Occipital lobe (tissue), 2 donors: ENCODE measurements around the gene NOTUM. TPM values are rescaled to one million over a fixed set of nuclear protein-coding genes. Genes with fewer than 3 reads are reported as not detected.

ENCODE experiments used
- DNase-seq: peaks from one replicate; lab custom pipeline; 2025; lab: John Stamatoyannopoulos, UW
- total RNA-seq: library from RNA; depleted of rRNA; stranded (reverse); fragments of >200 nt; gene quantifications from one replicate; pipeline ENCODE4 v1.2.3, GENCODE V29; 2014

Gene NOTUM
- total RNA-seq, 1 donor from 2014 or later = 0.31 TPM

DNA sequence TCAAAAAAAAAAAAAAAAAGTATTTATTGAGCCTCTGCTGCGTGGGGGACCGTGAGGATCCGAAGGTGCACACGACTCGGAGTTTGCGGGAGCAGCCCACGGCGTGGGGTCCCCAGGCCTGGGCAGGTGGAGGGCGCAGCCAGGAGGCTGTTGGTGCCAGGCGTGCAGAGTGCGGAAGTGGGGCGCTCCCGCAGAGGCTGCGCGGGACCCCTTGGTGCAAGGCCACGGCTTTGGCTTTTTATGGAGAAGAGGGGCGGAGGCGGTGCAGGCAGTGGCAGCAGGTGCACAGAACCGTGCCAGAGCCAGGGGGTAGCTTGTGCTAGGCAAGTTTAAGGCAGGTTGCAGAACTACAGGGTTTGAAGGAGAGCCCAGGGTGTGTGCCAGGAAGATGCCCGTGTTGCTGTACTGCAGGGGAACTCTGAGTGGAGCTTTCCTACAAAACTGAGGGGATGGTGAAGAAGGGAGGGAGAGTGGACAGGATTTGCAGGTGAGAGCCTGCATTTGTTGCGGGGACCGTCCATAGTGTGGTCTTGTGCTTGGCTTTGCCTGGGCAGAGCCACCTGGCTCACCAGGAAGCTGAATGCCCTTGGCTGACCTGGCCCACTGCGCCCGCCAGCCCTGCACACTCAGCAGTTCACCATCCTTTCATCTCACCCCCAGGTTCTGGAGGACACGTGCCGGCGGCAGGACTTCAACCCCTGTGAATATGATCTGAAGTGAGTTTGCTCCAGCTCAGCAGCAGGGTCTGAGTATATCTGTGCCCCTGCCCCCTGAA, 17.7 kb upstream of the NOTUM start:
- no peak for DNase-seq

DNA sequence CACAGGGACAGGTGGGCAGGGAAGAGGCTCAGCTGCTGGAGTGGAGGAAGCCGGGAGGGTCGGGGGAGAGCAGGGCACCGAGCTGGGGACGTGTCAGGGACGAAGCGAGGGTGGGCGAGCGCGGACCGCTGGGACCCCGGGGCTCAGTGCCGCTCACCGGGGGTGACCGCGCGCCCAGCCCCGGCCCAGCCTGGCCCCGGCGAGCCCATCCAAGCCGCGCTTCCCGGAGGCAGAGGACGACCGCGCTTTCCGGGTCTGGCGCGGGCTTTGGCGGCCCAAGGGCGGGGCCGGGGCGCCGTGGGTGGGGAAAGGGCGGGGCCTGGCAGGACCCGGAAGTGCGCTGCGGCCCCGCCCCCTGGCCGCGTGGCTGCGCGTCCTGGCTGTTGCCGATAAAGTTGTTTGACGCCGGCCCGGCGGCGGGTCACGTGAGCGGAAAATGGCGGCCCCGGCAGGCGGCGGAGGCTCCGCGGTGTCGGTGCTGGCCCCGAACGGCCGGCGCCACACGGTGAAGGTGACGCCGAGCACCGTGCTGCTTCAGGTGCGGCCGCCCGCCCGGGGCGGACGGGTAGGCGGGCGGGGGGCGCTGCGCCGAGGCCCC, 16.3 kb upstream of the NOTUM start, which contains the start of gene ASPSCR1:
TSS of gene ASPSCR1 (plus strand) at position 419 of the 598 bp plus-strand sequence. CDS start at position 437, 18 bp downstream.
- peak; percentile 73 for DNase-seq

GRCh38 chr17:81976332-81977210, 15.6 kb upstream of the NOTUM start:
- DNase-seq = no peak

GRCh38 chr17:81973432-81973831, 12.4 kb upstream of the NOTUM start:
- DNase-seq = no peak

DNA sequence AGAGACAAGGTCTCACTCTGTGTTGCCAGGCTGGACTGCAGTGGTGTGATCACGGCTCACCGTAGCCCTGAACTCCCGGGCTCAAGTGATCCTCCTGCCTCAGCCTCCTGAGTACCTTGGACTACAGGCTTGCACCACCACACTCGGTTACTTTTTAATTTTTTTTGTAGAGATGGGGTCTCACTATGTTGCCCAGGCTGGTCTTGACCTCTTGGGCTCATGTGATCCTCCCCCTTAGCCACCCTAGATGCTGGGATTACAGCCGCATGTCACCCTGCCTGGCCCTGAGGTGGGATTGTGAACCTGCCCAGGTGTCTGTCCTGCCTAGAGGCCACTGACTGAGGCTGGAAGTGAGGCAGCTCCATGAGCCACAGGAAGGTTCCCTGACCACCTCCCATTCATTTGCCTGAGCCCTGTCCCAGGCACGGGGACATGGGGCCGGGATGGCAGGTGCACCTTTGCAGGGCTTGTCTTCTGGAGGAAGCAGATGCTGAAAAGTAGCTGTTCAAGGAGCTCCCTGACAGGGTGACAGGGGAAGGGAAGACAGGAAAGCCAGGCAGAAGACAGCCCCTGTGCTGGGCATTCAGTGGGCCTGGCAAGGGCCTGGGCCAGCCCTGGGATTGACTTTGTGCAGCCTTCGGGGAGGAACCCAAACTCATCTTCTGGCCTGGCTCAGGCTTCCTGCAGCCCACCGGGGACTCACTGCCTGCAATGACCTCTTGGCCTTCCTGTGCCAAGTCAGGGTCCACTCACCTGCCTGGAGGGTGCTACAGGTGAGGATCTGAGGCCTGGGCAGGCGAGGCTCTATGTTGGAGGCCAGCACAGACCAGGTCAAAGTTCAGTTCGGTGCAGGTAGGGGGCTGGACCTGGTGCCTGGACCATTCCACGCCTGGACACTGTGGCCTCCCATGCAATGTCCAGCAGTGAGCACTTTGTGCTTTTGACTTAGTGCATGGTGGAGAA, 8.1 kb upstream of the NOTUM start:
- DNase-seq = no peak

GRCh38 chr17:81968396-81968745, 7.4 kb upstream of the NOTUM start:
- no peak for DNase-seq

DNA sequence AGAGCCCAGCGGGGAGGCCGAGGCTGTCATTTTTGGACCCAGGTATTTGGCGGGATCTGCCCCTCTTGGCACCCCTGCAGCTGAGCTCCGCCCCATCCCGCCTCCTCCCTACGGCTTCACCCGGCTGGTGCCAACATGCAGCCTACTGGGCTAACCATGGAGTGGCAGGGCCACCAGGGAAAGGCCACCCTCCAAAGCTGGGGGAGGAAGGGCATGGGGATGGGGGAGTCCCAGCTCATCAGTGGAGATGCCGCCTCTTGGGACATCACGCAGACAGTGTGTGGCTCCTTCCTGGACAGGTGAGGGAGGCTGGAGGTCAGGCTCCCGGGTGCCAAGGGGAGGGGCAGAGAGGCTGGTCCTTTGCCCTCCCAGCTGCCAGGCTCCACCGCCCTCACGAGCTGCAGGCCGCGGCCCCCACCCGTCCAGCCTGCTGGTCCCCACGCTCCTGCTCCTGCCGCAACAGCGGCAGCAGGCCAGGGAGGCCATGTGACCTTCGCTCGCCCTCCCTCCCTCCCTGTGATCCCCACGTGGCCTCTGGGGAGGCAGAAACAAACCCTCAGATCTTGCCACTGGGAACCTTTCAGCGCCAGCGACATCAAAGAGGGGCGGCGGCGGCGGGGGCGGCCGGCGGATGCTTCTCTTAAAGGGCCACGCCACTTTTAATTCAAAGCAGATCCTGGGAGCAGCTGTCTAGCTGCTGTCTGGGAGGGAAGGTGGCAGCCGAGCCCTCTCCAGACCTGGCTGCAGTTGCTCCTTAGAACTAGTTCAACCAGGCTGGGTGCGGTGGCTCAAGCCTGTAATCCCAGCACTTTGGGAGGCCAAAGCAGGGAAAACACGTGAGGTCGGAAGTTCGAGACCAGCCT, 6.8 kb upstream of the NOTUM start:
- DNase-seq = peak; percentile 80

DNA sequence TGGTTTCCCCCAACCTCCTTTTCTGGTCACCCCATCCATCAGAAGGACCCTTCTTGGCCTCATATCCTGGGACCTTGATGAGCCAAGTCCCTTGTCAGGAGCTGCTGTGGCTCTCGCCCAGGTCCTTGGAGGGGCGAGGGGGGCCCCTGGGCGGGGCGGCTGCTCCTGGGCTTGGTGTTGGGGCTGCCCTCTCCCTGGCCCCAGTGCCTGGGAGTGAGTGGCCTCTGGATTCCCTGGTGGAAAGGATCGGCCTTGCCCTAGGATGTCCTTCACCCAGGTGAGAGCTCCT, 6.2 kb upstream of the NOTUM start:
- DNase-seq = no peak

- DNase-seq = no peak
These were observed 5.6 kb upstream of the NOTUM start for GRCh38 chr17:81966343-81967243.

DNA sequence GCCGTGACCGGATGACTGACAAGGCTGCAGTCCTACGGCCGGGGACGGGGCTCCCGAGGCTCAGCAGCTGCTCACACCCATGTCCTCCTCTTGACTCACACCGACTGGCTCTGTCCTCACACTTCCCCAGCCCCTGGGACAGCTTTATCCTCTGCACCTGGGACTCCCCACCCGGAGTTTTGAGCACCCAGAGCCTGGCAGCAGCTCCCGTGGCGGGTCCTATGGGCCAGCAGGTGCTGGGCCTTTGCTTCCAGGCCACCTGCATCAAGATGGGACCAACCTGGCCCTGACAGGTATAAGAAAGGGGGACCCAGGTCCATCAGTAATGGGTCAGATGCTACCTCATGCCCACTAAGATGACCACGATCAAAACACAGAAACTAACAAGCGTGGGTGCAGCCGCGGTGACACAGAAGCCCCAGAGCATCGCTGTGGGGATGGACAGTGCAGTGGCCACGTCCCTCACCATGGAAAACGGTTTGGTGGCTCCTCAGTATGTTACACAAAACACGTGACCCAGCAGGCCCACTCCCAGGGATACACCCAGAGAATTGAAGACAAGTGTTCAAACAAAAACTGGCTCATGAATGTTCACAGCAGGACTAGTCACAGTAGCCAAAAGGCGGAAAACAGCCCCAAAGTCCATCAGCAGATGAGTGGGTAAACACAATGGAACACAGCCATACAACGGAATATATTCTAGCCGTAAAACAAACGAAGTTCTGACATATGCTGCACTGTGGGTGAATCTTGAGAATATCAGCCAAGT, 3.3 kb upstream of the NOTUM start:
- DNase-seq = no peak

- DNase-seq = no peak
These were observed 1.8 kb upstream of the NOTUM start for GRCh38 chr17:81962499-81963441.

DNA sequence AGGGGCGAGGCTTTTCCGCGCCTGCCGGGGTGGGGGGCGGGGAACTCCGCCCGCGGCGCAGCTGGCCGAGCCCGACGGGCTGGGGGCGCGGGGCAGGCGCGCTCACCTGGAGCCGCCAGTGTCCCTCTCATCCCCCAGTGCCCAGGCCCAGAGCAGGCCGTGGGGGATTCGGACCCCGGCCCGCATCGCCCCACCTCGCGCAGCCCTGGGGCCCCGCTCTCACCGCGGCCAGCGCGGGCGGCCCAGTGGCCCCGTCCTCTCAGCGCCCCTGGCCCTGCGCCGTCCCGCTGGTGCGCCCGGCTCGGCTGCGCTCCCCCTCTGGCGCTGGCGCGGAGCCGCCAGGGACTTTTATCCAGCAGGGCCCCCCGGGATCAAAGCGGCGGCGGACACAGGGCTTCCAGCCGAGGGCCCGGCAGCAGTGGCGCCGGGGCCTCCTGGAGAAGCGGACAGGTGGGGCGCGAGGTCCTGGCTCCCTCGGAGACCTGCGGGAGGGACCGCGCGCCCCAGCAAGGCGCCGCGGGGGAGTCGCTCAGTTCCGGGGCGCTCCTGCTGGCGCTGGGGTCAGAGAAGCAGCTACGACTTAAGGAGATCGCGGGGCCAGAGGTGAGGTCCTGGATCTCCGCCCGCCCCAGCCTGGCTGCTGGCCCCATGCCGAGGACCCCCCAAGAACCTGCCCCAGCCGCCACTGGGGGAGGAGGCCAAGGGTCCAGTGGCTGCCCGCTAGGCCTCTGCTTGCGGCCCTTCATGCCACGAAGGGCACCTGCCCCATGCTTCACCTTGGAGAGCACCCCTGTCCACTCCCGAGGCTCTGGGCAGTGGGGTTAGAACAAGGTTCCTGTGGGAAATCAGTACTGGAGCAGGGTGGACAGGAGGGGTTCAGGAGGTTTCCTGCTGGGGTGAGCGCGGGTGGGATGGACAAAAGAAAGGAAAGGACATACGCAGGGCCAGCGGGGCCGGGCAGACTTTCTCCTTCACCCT, 823 bp upstream of the NOTUM start:
- no peak for DNase-seq

DNA sequence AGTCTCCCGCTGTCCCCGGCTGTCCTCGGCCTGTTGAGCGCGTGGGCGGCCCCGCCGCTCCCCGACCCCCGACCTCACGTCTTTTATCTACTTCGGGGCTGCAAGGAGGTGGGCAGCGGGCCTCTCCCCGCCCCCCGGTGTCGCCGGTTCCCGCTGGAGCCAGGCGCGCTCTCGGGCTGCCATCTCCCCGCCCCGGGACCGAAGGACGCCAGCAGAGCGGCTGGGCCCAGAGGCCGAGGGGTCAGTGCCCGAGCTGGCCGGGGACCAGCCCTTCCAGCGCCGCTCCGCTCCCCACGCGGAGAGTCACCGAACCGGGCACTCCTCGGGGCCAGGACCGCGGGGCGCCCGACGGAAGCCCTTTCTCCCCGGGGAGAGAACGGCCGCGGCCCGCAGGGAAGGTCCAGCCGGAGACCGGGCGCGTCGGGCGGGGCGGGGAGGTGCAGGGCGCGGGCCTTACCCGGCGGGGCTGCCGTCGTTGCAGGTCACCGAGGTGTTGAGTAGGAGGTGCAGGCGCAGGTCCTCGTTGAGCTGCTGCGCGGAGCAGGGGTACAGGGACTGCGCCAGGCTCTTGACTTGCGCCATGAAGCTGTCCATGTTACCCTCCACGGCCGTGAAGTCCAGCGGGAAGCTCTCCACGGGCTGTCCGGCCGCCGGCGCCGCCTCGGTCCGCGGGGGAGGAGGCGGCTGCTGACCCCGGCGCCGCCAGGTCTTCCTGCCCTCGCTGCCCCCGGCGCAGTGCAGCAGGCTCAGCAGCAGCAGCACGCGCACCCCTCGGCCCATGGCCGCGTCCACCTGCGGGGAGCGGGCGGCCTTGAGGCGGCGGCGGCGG, 643 bp downstream of the NOTUM start:
- DNase-seq = no peak

DNA sequence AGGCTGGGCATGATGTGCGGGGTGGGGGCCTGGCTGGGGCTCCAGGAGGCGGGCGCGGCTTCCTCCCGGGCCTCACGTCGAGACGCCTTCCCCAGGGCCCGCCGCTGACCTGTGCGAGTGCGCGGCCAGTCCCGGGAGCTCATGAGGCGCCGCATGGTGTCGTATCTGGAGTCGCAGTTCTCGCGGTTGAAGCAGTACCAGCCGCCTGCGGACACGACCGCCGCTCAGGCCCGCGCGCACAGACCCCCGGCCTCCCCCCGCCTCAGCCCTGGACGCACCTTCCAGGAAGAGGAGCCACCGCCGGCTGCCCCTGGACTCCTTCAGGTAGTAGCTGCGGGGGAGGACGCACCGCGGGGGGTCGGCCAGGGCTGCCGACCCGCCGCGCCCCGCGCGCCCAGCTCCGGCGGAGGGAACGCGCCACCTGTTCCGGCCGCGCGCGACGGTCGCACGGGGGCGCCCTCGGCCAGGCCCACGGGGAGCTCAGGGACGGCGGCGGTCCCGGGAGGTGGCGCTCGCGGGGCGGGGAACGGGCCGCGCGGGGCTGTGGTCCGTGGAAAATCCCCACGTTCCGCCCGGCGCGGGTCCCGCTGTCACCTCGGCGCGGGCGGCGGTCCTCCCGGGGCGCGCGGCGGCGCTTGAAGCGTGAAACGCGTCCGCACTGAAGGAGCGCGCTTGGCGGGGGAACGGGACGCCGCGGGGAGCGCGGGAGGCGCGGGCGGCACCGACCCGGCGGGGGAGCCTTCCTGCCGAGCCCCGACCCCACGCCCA, 1.4 kb downstream of the NOTUM start:
- no peak for DNase-seq
